GM19463 (cell line): ENCODE results near the gene OR10J4.
"Not testable (repeated sequence)": the region's sequence is repeated elsewhere in the genome, so short reads cannot be mapped to it uniquely, and the experiment has no call there.

Source experiments
- ATAC-seq: cut with Tn5 transposase; IDR thresholded peaks from one replicate; pipeline ENCODE4 v1.9.1; 2021; ENCODE audit warnings: mild to moderate bottlenecking, moderate library complexity; ENCODE audit not compliant: unreplicated experiment

Gene OR10J4

GRCh38 chr1:159431904-159432303, at the start of gene OR10J4:
TSS of gene OR10J4 (plus strand) at chr1:159432204.
- ATAC-seq = no peak

- ATAC-seq = no peak
Observed at GRCh38 chr1:159406821-159407220, 25.2 kb upstream of the OR10J4 start.

GRCh38 chr1:159408862-159409400, 23.1 kb upstream of the OR10J4 start:
- ATAC-seq = no peak

GRCh38 chr1:159421821-159422220, 10.2 kb upstream of the OR10J4 start:
- no peak for ATAC-seq

GRCh38 chr1:159428536-159428935, 3.5 kb upstream of the OR10J4 start:
- ATAC-seq = no peak

GRCh38 chr1:159429074-159429861, 2.7 kb upstream of the OR10J4 start:
- no peak for ATAC-seq

- ATAC-seq = no peak
Observed at GRCh38 chr1:159430985-159431384, 1.0 kb upstream of the OR10J4 start.

GRCh38 chr1:159436469-159436868, 4.5 kb downstream of the OR10J4 start:
- ATAC-seq = no peak

GRCh38 chr1:159439422-159439821, 7.4 kb downstream of the OR10J4 start, which contains the start of gene OR10J1:
TSS of gene OR10J1 (plus strand) at chr1:159439722. CDS start at chr1:159439792, 70 bp downstream.
- no peak for ATAC-seq

GRCh38 chr1:159441360-159441759, 9.4 kb downstream of the OR10J4 start:
- no peak for ATAC-seq

- ATAC-seq = no peak
Observed at GRCh38 chr1:159442428-159442827, 10.4 kb downstream of the OR10J4 start.

- no peak for ATAC-seq
Observed at GRCh38 chr1:159443066-159443750, 11.2 kb downstream of the OR10J4 start.

- ATAC-seq = no peak
Observed at GRCh38 chr1:159444511-159444910, 12.5 kb downstream of the OR10J4 start.

- no peak for ATAC-seq
Observed at GRCh38 chr1:159448181-159448580, 16.2 kb downstream of the OR10J4 start.

- not testable (repeated sequence) for ATAC-seq
Observed at GRCh38 chr1:159449605-159450004, 17.6 kb downstream of the OR10J4 start.

- ATAC-seq = no peak
Observed at GRCh38 chr1:159459551-159459950, 27.5 kb downstream of the OR10J4 start.

- ATAC-seq = no peak
Observed at GRCh38 chr1:159465191-159465603, 33.2 kb downstream of the OR10J4 start.

GRCh38 chr1:159468321-159468720, 36.3 kb downstream of the OR10J4 start:
- no peak for ATAC-seq

- no peak for ATAC-seq
Observed at GRCh38 chr1:159469921-159470533, 38.0 kb downstream of the OR10J4 start.

- ATAC-seq = no peak
Observed at GRCh38 chr1:159473335-159473734, 41.3 kb downstream of the OR10J4 start.

GRCh38 chr1:159474926-159475325, 42.9 kb downstream of the OR10J4 start:
- no peak for ATAC-seq
